GM23338 (cell line): Measurements from ENCODE around the gene AP1B1. TPM values are rescaled to one million over a fixed set of nuclear protein-coding genes. Genes with fewer than 3 reads are reported as not detected.

Experiments used
- ATAC-seq: fragments of 200-7000 bp; cut with Tn5 transposase; 3 replicates; pipeline ENCODE4 v1.9.1; 2020
- DNase-seq: peaks from one replicate; pipeline ENCODE4 v3.0.0-alpha.2; 2015; ENCODE audit warnings: low spot score
- H2AFZ ChIP-seq: fragments of 200-600 bp; sonication (generic); 2 replicates; pipeline ENCODE4 v1.8.0; 2016; ENCODE audit warnings: antibody characterized with exemption, mild to moderate bottlenecking, moderate library complexity
- H3F3A ChIP-seq: fragments of 200-600 bp; sonication (generic); replicated peaks from 2 replicates; pipeline ENCODE4 v1.8.0; 2017; ENCODE audit warnings: antibody characterized with exemption, mixed run types, low read depth
- H3K27ac ChIP-seq: fragments of 200-600 bp; sonication (generic); 2 replicates; pipeline ENCODE4 v1.6.1; 2016; ENCODE audit warnings: low read depth
- H3K27me3 ChIP-seq: fragments of 200-600 bp; sonication (generic); 2 replicates; pipeline ENCODE4 v1.8.0; 2016; ENCODE audit warnings: mild to moderate bottlenecking, mixed run types, moderate library complexity; ENCODE audit not compliant: insufficient read depth
- H3K36me3 ChIP-seq: fragments of 200-600 bp; sonication (generic); 2 replicates; pipeline ENCODE4 v1.8.0; 2016; ENCODE audit warnings: mild to moderate bottlenecking; ENCODE audit not compliant: insufficient read depth
- H3K4me1 ChIP-seq: fragments of 200-600 bp; sonication (generic); 2 replicates; pipeline ENCODE4 v1.8.0; 2016; ENCODE audit warnings: mild to moderate bottlenecking, moderate library complexity; ENCODE audit not compliant: insufficient read depth
- H3K4me2 ChIP-seq: fragments of 200-600 bp; sonication (generic); 2 replicates; pipeline ENCODE4 v1.7.1; 2017; ENCODE audit warnings: mixed run types
- H3K4me3 ChIP-seq: fragments of 200-600 bp; sonication (generic); 2 replicates; pipeline ENCODE4 v1.6.1; 2016; ENCODE audit warnings: mixed run types
- H3K79me2 ChIP-seq: fragments of 200-600 bp; sonication (generic); replicated peaks from 2 replicates; pipeline ENCODE4 v1.8.0; 2017; ENCODE audit warnings: mild to moderate bottlenecking; ENCODE audit not compliant: insufficient read depth
- H3K9me2 ChIP-seq: fragments of 200-600 bp; sonication (generic); 2 replicates; pipeline ENCODE4 v1.8.0; 2017; ENCODE audit not compliant: insufficient read depth
- H4K20me1 ChIP-seq: fragments of 200-600 bp; sonication (generic); replicated peaks from 2 replicates; pipeline ENCODE4 v1.8.0; 2017; ENCODE audit warnings: mild to moderate bottlenecking; ENCODE audit not compliant: insufficient read depth
- H3K27ac Mint-ChIP-seq: 2 replicates; pipeline ENCODE4 v1.8.0; 2020; ENCODE audit warnings: inconsistent platforms, mild to moderate bottlenecking, moderate library complexity, mixed read lengths
- H3K27me3 Mint-ChIP-seq: 3 replicates; pipeline ENCODE4 v1.8.0; 2022; ENCODE audit warnings: low read depth, mild to moderate bottlenecking, moderate library complexity, mixed read lengths, inconsistent platforms; ENCODE audit not compliant: insufficient read depth, poor library complexity
- H3K36me3 Mint-ChIP-seq: 3 replicates; pipeline ENCODE4 v1.8.0; 2021; ENCODE audit warnings: low read depth, mild to moderate bottlenecking, inconsistent platforms, moderate library complexity, mixed read lengths
- H3K4me1 Mint-ChIP-seq: 3 replicates; pipeline ENCODE4 v1.8.0; 2020; ENCODE audit warnings: mild to moderate bottlenecking, inconsistent platforms, mixed read lengths
- H3K4me3 Mint-ChIP-seq: 3 replicates; pipeline ENCODE4 v1.8.0; 2021; ENCODE audit warnings: moderate library complexity, mild to moderate bottlenecking, inconsistent platforms, mixed read lengths
- H3K9me3 Mint-ChIP-seq: 3 replicates; pipeline ENCODE4 v1.8.0; 2020; ENCODE audit warnings: moderate library complexity, mild to moderate bottlenecking, inconsistent platforms, mixed read lengths
- CREB1 ChIP-seq: fragments of 250-450 bp; sonication (Bioruptor Pico); IDR thresholded peaks from 2 replicates; pipeline ENCODE4 v1.5.0; 2020; ENCODE audit warnings: low read depth, mild to moderate bottlenecking, moderate library complexity
- CTCF ChIP-seq, 2 experiments: fragments of 200-600 bp in 1 of 2; sonication (generic) in 1 of 2; conservative IDR thresholded peaks; 2 replicates each; pipeline versions ENCODE4 v1.5.1 to v1.6.1; 2016 to 2017; ENCODE audit warnings: antibody characterized with exemption in 2 of 2, low read depth in 2 of 2, mild to moderate bottlenecking in 2 of 2, moderate library complexity in 1 of 2
- ETS1 ChIP-seq: IDR thresholded peaks from 2 replicates; pipeline ENCODE4 v1.6.1; 2016; ENCODE audit warnings: antibody characterized with exemption
- EZH2 ChIP-seq: fragments of 200-600 bp; sonication (generic); IDR thresholded peaks from one replicate; pipeline ENCODE4 v1.8.0; 2017; ENCODE audit warnings: antibody characterized with exemption, mild to moderate bottlenecking, low read depth; ENCODE audit not compliant: unreplicated experiment
- EZH2phosphoT487 ChIP-seq: fragments of 200-600 bp; sonication (generic); IDR thresholded peaks from one replicate; pipeline ENCODE4 v1.8.1; 2018; ENCODE audit warnings: antibody characterized with exemption; ENCODE audit not compliant: unreplicated experiment
- JUNB ChIP-seq: IDR thresholded peaks from one replicate; pipeline ENCODE4 v1.6.1; 2016; ENCODE audit warnings: antibody characterized with exemption; ENCODE audit not compliant: unreplicated experiment
- NANOG ChIP-seq: IDR thresholded peaks from 2 replicates; pipeline ENCODE4 v1.6.1; 2016; ENCODE audit warnings: antibody characterized with exemption, borderline replicate concordance
- POLR2AphosphoS5 ChIP-seq: IDR thresholded peaks from 2 replicates; pipeline ENCODE4 v1.6.1; 2016; ENCODE audit warnings: antibody characterized with exemption, low read depth
- REST ChIP-seq: IDR thresholded peaks from one replicate; pipeline ENCODE4 v1.6.1; 2018; ENCODE audit warnings: antibody characterized with exemption; ENCODE audit not compliant: unreplicated experiment
- STAT1 ChIP-seq: IDR thresholded peaks from one replicate; pipeline ENCODE4 v1.6.1; 2016; ENCODE audit warnings: antibody characterized with exemption; ENCODE audit not compliant: unreplicated experiment
- ZNF114 ChIP-seq: fragments of 250-450 bp; sonication (Bioruptor Pico); IDR thresholded peaks from 2 replicates; pipeline ENCODE4 v1.5.0; 2020; ENCODE audit warnings: mild to moderate bottlenecking, moderate library complexity
- ZNF331 ChIP-seq: fragments of 250-450 bp; sonication (Bioruptor Pico); IDR thresholded peaks from 2 replicates; pipeline ENCODE4 v1.5.0; 2020; ENCODE audit warnings: low read depth, mild to moderate bottlenecking, moderate library complexity
- ZNF462 ChIP-seq: fragments of 250-450 bp; sonication (Bioruptor Pico); IDR thresholded peaks from 2 replicates; pipeline ENCODE4 v1.5.0; 2020; ENCODE audit warnings: mild to moderate bottlenecking, moderate library complexity
- polyA plus RNA-seq: library from polyadenylated mRNA; unstranded; fragments of >200 nt; fragmentation: Nextera tagmentation; extraction: Ambion mirVana; gene quantifications from 2 replicates; pipeline ENCODE4 v1.2.1, GENCODE V29; 2016
- total RNA-seq: library from RNA; depleted of rRNA; stranded (reverse); fragments of >200 nt; shearing (Covaris generic); gene quantifications from 2 replicates; pipeline ENCODE4 v1.2.3, GENCODE V29; 2014

Gene AP1B1
- total and polyA plus RNA-seq, 2 experiments from 2014 or later = 19.5 to 74.4 TPM

- Histone ChIP-seq H3K36me3 (no peaks in the 10 kb centered on the region), H3F3A (no peaks in the 10 kb centered on the region), H3K4me2 (no peak overlapping the region), H3K4me1 (no peaks in the 10 kb centered on the region), H3K4me3 (no peak overlapping the region), H4K20me1 (no peaks in the 10 kb centered on the region), H3K9me2 (no peaks in the 10 kb centered on the region), H2AFZ (no peak overlapping the region), H3K27me3 (no peaks in the 10 kb centered on the region), H3K79me2 (no peaks in the 10 kb centered on the region), H3K27ac (no peak overlapping the region)
- Mint-ChIP-seq H3K36me3 (peaks cover 12% of the 10 kb centered on the region), H3K9me3 (no peaks in the 10 kb centered on the region), H3K4me3 (no peak overlapping the region), H3K4me1 (peaks cover 6% of the 10 kb centered on the region; the same call in 1 of the 3 replicates), H3K27ac (no peak overlapping the region), H3K27me3 (peaks cover 8% of the 10 kb centered on the region)
- ATAC-seq = no peak
- TF ChIP-seq POLR2AphosphoS5 = no peak
- TF ChIP-seq NANOG = no peak
- no peak for TF ChIP-seq CREB1 (CRISPR knock-in tag)
- no peak for TF ChIP-seq CTCF (conservative IDR thresholded peaks at IDR 0.05; ENCODE audit: low read depth in 2 of 2)
- TF ChIP-seq ZNF331 = no peak
- TF ChIP-seq STAT1 = no peak
- TF ChIP-seq EZH2phosphoT487 = no peak
- no peak for TF ChIP-seq ZNF114 (CRISPR knock-in tag)
- TF ChIP-seq JUNB = no peak
- TF ChIP-seq ETS1 = no peak
- no peak for TF ChIP-seq REST
- no peak for TF ChIP-seq ZNF462
- no peak for TF ChIP-seq EZH2
- no peak for DNase-seq
Measured at GRCh38 chr22:29331213-29331612, 57.2 kb downstream of the AP1B1 start.
